Measurements from ENCODE around the gene LSP1.

Gene LSP1

GRCh38 chr11:1838077-1838425 lies 14.8 kb upstream of the LSP1 start:
- DNase-seq, result no peak

- no peak for DNase-seq
Measured at GRCh38 chr11:1838426-1839144, 14.3 kb upstream of the LSP1 start, which contains the start of gene TNNI2. Gene TNNI2 (plus strand): TSS chr11:1838981. CDS start chr11:1839697, 716 bp downstream.

- no peak for DNase-seq
Measured at GRCh38 chr11:1839204-1839923, 13.5 kb upstream of the LSP1 start.

GRCh38 chr11:1839924-1840779 lies 12.7 kb upstream of the LSP1 start:
- DNase-seq, result no peak

- DNase-seq, result no peak
Measured at GRCh38 chr11:1840780-1841480, 12.0 kb upstream of the LSP1 start.

GRCh38 chr11:1841511-1842148 lies 11.3 kb upstream of the LSP1 start:
- DNase-seq, result no peak

GRCh38 chr11:1842149-1843097 lies 10.5 kb upstream of the LSP1 start:
- DNase-seq, result no peak

- DNase-seq, result no peak
Measured at GRCh38 chr11:1843098-1843473, 9.8 kb upstream of the LSP1 start.

- no peak for DNase-seq
Measured at GRCh38 chr11:1843796-1844195, 9.1 kb upstream of the LSP1 start.

- DNase-seq, result no peak
Measured at GRCh38 chr11:1844221-1845094, 8.4 kb upstream of the LSP1 start.

GRCh38 chr11:1845095-1845429 lies 7.8 kb upstream of the LSP1 start:
- DNase-seq, result no peak

- DNase-seq, result no peak
Measured at GRCh38 chr11:1845561-1846452, 7.1 kb upstream of the LSP1 start.

- DNase-seq, result no peak
Measured at GRCh38 chr11:1846453-1846932, 6.4 kb upstream of the LSP1 start.

GRCh38 chr11:1847006-1847735 lies 5.7 kb upstream of the LSP1 start:
- no peak for DNase-seq

- no peak for DNase-seq
Measured at GRCh38 chr11:1847926-1848639, 4.8 kb upstream of the LSP1 start.

- DNase-seq, result no peak
Measured at GRCh38 chr11:1848640-1849430, 4.0 kb upstream of the LSP1 start.
